Endothelial cell of umbilical vein (primary cell): Measurements from ENCODE around the gene ARHGAP31. TPM values are rescaled to one million over a fixed set of nuclear protein-coding genes. Genes with fewer than 3 reads are reported as not detected.

Experiments used
- BruUV-seq: library from RNA; stranded (reverse); fragments of 400-500 nt; replicated peaks from 2 replicates; lab custom pipeline; 2021; lab: Mats Ljungman, UMichigan
- CTCF ChIA-PET: fragments of 300-600, 350-600 bp; sonication (Branson Sonifier 250); formaldehyde crosslinking; loops from one replicate; lab custom pipeline; 2021; ENCODE audit warnings: antibody characterized with exemption, inconsistent platforms; lab: Charles Lee
- POLR2A ChIA-PET: fragments of 300-600, 350-600 bp; sonication (Branson Sonifier 250); formaldehyde crosslinking; loops from one replicate; lab custom pipeline; 2021; ENCODE audit warnings: antibody characterized with exemption, inconsistent platforms; lab: Charles Lee
- DNase-seq: peaks from one replicate; pipeline ENCODE4 v3.0.0-alpha.2; 2011; ENCODE audit warnings: low read depth, low spot score
- FAIRE-seq: peaks from 2 replicates; lab custom pipeline; 2011; peaks lifted over from hg19 to GRCh38; lab: Jason Lieb, UNC
- H2AFZ ChIP-seq: 2 replicates; pipeline ENCODE4 v1.6.0; 2012; ENCODE audit warnings: low read depth, low read length, control low read depth, inconsistent platforms
- H3K27ac ChIP-seq: 2 replicates; pipeline ENCODE4 v1.5.1; 2011; ENCODE audit warnings: low read depth, mild to moderate bottlenecking, control low read depth, low read length, moderate library complexity; ENCODE audit not compliant: insufficient read depth
- H3K27me3 ChIP-seq, 2 experiments: 2 replicates each; pipeline versions ENCODE4 v1.6.0 to v1.6.1; 2011; ENCODE audit warnings: low read length in 2 of 2, mixed read lengths in 1 of 2; ENCODE audit not compliant: control insufficient read depth in 2 of 2, insufficient read depth in 2 of 2
- H3K36me3 ChIP-seq, 2 experiments: 2 replicates in 1 of 2; 3 replicates in 1 of 2; pipeline ENCODE4 v1.5.1; 2011; ENCODE audit warnings: low read length in 2 of 2, mild to moderate bottlenecking in 1 of 2, moderate library complexity in 1 of 2; ENCODE audit not compliant: control insufficient read depth in 2 of 2, insufficient read depth in 2 of 2; ENCODE audit errors: extremely low read depth in 1 of 2
- H3K4me1 ChIP-seq: 3 replicates; pipeline ENCODE4 v1.5.1; 2011; ENCODE audit warnings: mild to moderate bottlenecking, low read length; ENCODE audit not compliant: control insufficient read depth, insufficient read depth; ENCODE audit errors: extremely low read depth
- H3K4me2 ChIP-seq: 2 replicates; pipeline ENCODE4 v1.6.1; 2011; ENCODE audit warnings: low read length, control low read depth, mixed read lengths; ENCODE audit not compliant: insufficient read depth
- H3K4me3 ChIP-seq, 3 experiments: fragments of 200-600 bp in 1 of 3; sonication (generic), shearing (Covaris generic) in 1 of 3; replicated peaks in 1 of 3; 2 replicates each; pipeline ENCODE4 v1.5.1; 2011 to 2016; ENCODE audit warnings: control low read depth in 3 of 3, low read length in 3 of 3, mild to moderate bottlenecking in 2 of 3, inconsistent platforms in 1 of 3, low read depth in 1 of 3, moderate library complexity in 1 of 3; ENCODE audit not compliant: insufficient read depth in 1 of 3
- H3K79me2 ChIP-seq: 2 replicates; pipeline ENCODE4 v1.6.0; 2012; ENCODE audit warnings: low read length, inconsistent platforms; ENCODE audit not compliant: control insufficient read depth, insufficient read depth
- H3K9ac ChIP-seq: replicated peaks from 2 replicates; pipeline ENCODE3; 2011; ENCODE audit warnings: low read length, control low read depth; ENCODE audit not compliant: insufficient read depth; ENCODE audit errors: extremely low read depth
- H3K9me1 ChIP-seq: replicated peaks from 3 replicates; pipeline ENCODE4 v1.6.0; 2011; ENCODE audit warnings: mild to moderate bottlenecking, low read length; ENCODE audit not compliant: control insufficient read depth, insufficient read depth; ENCODE audit errors: extremely low read depth
- H3K9me3 ChIP-seq: replicated peaks from 2 replicates; pipeline ENCODE4 v1.5.1; 2012; ENCODE audit warnings: low read length, inconsistent platforms; ENCODE audit not compliant: control insufficient read depth, insufficient read depth
- H4K20me1 ChIP-seq: replicated peaks from 2 replicates; pipeline ENCODE3; 2011; ENCODE audit warnings: mild to moderate bottlenecking, low read length; ENCODE audit not compliant: control insufficient read depth, insufficient read depth; ENCODE audit errors: extremely low read depth
- CTCF ChIP-seq, 2 donors: IDR thresholded peaks; 1 replicate in 1 of 2; 2 replicates in 1 of 2; pipeline ENCODE4 v1.5.1; 2011; ENCODE audit warnings: low read length in 2 of 2, mild to moderate bottlenecking in 2 of 2, moderate library complexity in 2 of 2, control low read depth in 1 of 2, inconsistent platforms in 1 of 2, low read depth in 1 of 2; ENCODE audit not compliant: insufficient read depth in 1 of 2; ENCODE audit errors: extremely low read depth in 1 of 2
- EZH2 ChIP-seq: IDR thresholded peaks from 2 replicates; pipeline ENCODE4 v1.6.1; 2012; ENCODE audit warnings: borderline replicate concordance, low read depth, mild to moderate bottlenecking, moderate library complexity, low read length, inconsistent platforms; ENCODE audit not compliant: severe bottlenecking
- FOS ChIP-seq: IDR thresholded peaks from 2 replicates; pipeline ENCODE4 v1.6.1; 2011; ENCODE audit warnings: mild to moderate bottlenecking, low read length, moderate library complexity, borderline replicate concordance; ENCODE audit not compliant: insufficient read depth
- GATA2 ChIP-seq: IDR thresholded peaks from 2 replicates; pipeline ENCODE4 v1.7.0; 2011; ENCODE audit warnings: low read depth, mild to moderate bottlenecking, moderate library complexity, mixed read lengths, low read length; ENCODE audit not compliant: insufficient read length, insufficient read depth
- JUN ChIP-seq: IDR thresholded peaks from 2 replicates; pipeline ENCODE4 v1.6.1; 2011; ENCODE audit warnings: borderline replicate concordance, low read depth; ENCODE audit not compliant: insufficient read length, insufficient read depth
- MAX ChIP-seq: IDR thresholded peaks from 2 replicates; pipeline ENCODE4 v1.6.1; 2011; ENCODE audit not compliant: insufficient read depth, insufficient read length
- MYC ChIP-seq: IDR thresholded peaks from one replicate; pipeline ENCODE4 v1.6.1; 2011; ENCODE audit warnings: mild to moderate bottlenecking, low read depth, low read length
- POLR2A ChIP-seq: IDR thresholded peaks from 2 replicates; pipeline ENCODE4 v1.6.1; 2012; ENCODE audit warnings: low read depth, mild to moderate bottlenecking, control low read depth, low read length
- POLR2AphosphoS5 ChIP-seq: IDR thresholded peaks from 2 replicates; pipeline ENCODE4 v1.6.1; 2012; ENCODE audit warnings: low read depth, mild to moderate bottlenecking, control low read depth, low read length, moderate library complexity; ENCODE audit not compliant: insufficient read depth
- dilution Hi-C: fragments of 300-500 bp; cut with MboI; formaldehyde crosslinking; loops from one replicate; pipeline ENCODE4 v1.15.0; 2019; ENCODE audit warnings: low sequenced_read_pairs; ENCODE audit not compliant: extremely low pct_ligation_motif_present
- intact Hi-C: fragments of 100-400 bp; cut with micrococcal nuclease; formaldehyde crosslinking; loops from one replicate; pipeline ENCODE4 v1.10.0; 2022
- polyA plus RNA-seq, 4 experiments: library from polyadenylated mRNA; depleted of rRNA in 3 of 4; stranded (reverse) in 3 of 4; unstranded in 1 of 4; fragments of >200 nt; gene quantifications; 2 replicates each; pipeline versions ENCODE4 v1.2.1 to v1.2.3, GENCODE V29; 2011 to 2012; ENCODE audit warnings: missing spikeins in 1 of 4
- total RNA-seq: library from RNA; stranded (reverse); gene quantifications from 2 replicates; pipeline ENCODE4 v1.2.3, GENCODE V29; 2021

The ARHGAP31 gene
- total and polyA plus RNA-seq, 2 donors (not counting 3 experiments of a cell fraction or from before 2014, with no cell fraction given), result 25.5 to 65.8 TPM

GRCh38 chr3:119300991-119301391 is 6.8 kb downstream of the ARHGAP31 start:
- ChIA-PET CTCF (interaction anchor here (0.6 to 1.9 kb wide), 4 partner anchors 22 to 88 kb away, joined by 3 to 7 read pairs (median 4); no protein-coding TSS in a partner anchor), POLR2A (interaction anchor here (0.6 to 0.9 kb wide), 2 partner anchors 16 to 48 kb away, joined by 3 to 5 read pairs; no protein-coding TSS in a partner anchor)
- no peak for FAIRE-seq

More at GRCh38 chr3:119300991-119301391, 6.8 kb downstream of the ARHGAP31 start:
- TF ChIP-seq POLR2AphosphoS5 (no peak), JUN (no peak), EZH2 (no peak), CTCF (IDR thresholded peaks at IDR 0.05; ENCODE audit: extremely low read depth in 1 of 2, insufficient read depth in 1 of 2, low read depth in 1 of 2, low read length in 2 of 2) (no peak), GATA2 (no peak), FOS (no peak), MYC (no peak), MAX (no peak), POLR2A (no peak)
- no peaks in the 10 kb centered on the region for H3K9me1 ChIP-seq
- dilution Hi-C loops (no loop called here), intact Hi-C loops (no loop called here)
- H3K4me2 ChIP-seq, result no peak overlapping the region
- peaks cover 54% of the 10 kb centered on the region for H3K4me1 ChIP-seq
- H3K27ac ChIP-seq, result no peak overlapping the region
- H3K9ac ChIP-seq, result no peak overlapping the region
- H4K20me1 ChIP-seq, result peaks cover 2% of the 10 kb centered on the region
- no peak overlapping the region for H3K4me3 ChIP-seq
- no peak for DNase-seq
- H3K9me3 ChIP-seq, result no peaks in the 10 kb centered on the region
- H3K27me3 ChIP-seq, result no peaks in the 10 kb centered on the region
- H3K79me2 ChIP-seq, result peaks cover 97% of the 10 kb centered on the region
- H3K36me3 ChIP-seq, result peaks cover 6% of the 10 kb centered on the region in 2 experiments
- H2AFZ ChIP-seq, result no peak overlapping the region
- no TSS peak for BruUV-seq
